Ammon's horn (tissue), 1 donor: ENCODE results near the gene ARMH2.
"Not testable (repeated sequence)": the region's sequence is repeated elsewhere in the genome, so short reads cannot be mapped to it uniquely, and the experiment has no call there.

Experiments
- DNase-seq: peaks from one replicate; pipeline ENCODE4 v3.0.0-alpha.2; 2016; ENCODE audit warnings: low spot score

Gene ARMH2

GRCh38 chr6:24818346-24818745 is 19.6 kb upstream of the ARMH2 start:
- DNase-seq, result no peak

DNA sequence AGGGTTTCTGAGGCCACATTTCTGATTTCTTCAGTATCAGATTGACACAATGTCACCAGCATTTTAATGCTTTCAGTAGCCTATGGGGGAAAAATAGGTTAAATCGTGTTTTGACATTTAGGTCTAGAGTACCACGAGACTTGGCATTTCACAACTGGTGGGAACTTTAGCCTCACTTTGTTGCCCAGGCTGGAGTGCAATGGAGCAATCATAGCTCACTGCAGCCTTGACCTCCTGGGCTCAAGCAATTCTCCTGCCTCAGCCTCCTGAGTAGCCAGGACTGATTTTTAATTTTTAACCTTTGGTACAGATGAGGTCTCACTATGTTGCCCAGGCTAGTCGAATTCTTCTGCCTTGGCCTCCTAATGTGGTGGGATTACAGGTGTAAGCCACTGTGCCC is 11.0 kb upstream of the ARMH2 start:
- DNase-seq, result no peak

- no peak for DNase-seq
These were observed 8.9 kb upstream of the ARMH2 start for GRCh38 chr6:24807584-24807983.

DNA sequence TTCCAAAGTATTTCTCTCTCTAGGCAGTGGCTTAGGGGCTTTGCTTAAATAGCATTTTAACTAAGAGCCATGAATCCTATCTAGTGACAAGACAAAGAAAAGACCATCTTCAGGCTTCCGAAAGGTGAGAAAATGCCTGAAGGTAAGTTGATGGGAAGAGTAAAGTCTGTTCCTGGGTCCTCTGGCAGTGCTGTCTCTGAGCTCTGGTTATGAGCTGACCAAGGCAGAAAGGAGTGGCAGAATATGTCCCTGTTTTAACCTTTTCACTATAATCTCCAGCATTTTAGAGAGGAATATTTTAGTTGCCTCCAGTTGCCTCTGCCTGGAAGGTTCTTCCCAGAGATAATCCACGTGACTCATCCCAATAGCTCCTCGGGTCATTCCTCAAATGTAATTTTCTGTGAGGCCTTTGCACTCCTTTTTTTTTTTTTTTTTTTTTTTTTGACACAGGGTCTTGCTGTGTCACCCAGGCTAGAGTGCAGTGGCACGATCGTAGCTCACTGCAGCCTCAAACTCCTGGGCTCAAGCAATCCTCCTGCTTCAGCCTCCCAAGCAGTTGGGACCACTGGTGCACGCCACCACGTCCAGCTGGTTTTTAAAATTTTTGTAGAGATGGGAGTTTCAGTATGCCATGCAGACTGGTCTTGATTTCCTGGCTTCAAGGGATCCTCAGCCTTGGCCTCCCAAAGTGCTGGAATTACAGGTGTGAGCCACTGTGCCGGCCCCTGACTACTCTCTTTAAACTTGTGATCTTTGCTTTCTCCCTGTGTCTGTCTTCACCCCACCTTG is 3.7 kb upstream of the ARMH2 start:
- no peak for DNase-seq

- no peak for DNase-seq
These were observed 811 bp upstream of the ARMH2 start for GRCh38 chr6:24799541-24799915.

- no peak for DNase-seq
These were observed 1.0 kb downstream of the ARMH2 start for GRCh38 chr6:24797596-24798216.

- no peak for DNase-seq
These were observed 2.0 kb downstream of the ARMH2 start for GRCh38 chr6:24796616-24797290.

DNA sequence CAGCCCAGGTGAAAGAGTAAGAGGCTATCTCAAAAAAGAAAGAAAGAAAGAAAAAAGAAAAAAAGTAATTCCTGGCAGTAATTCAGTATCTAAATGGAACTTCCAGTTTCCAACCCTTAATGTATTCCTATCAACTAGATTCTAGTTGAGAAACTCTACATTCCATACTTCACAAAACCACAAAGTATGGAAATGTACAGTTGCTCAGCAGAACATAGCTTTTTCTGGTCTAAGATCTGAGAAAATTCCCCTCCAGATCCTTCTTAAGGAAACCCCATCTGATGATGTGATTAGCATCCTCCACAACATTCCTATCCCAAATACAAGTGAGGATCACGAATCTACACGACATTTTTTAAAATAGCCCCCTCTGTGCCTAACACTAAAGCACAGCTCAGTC is 3.6 kb downstream of the ARMH2 start:
- DNase-seq, result no peak

DNA sequence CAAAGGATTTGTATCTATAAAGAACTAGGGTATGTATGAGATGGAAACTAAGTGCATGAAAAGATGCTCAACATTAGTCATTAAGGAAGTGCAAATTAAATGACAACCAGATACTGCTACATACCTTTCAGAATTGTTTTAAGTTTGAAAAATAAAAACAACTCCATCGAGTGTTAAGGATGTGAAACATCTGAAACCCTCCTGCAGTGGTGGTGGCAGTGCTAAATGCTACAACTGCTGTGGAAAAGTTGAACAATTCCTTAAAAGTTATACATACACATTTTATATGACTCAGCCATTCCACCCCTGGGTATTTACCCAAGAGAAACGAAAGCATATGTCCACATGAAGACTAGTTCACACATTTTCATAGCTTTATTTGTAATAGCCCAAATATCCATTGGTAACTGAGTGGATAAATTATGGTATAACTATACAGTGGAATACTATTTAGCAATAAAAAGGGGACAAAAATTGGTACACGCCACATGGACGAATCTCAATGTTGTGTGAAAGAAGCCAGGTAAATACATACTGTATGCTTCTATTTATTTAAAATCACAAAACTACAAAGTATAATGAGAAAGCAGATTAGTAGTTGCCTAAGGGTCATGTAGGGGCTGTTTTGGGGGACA is 10.6 kb downstream of the ARMH2 start:
- DNase-seq, result no peak

DNA sequence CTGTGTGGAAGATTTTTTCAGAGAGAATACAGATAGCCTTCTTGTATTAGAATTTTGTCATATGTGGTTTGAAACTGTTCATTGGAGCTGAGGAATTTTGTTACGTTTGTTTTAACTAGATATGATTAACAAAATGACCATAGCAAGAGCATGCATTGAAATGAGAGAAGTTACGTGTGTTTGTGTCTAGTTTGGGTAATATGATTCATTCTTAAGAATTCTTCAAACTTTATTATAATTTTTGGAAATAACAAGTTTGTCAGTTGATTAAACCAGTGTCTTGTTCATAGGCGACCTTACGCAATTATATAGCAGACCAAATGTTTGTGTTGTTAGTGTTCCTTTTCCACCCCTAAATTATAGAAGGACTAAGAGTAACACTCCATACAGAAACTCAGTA is 18.5 kb downstream of the ARMH2 start:
- no peak for DNase-seq

GRCh38 chr6:24779416-24780016 is 19.2 kb downstream of the ARMH2 start:
- no peak for DNase-seq

GRCh38 chr6:24778878-24779277 is 19.8 kb downstream of the ARMH2 start:
- DNase-seq, result no peak

DNA sequence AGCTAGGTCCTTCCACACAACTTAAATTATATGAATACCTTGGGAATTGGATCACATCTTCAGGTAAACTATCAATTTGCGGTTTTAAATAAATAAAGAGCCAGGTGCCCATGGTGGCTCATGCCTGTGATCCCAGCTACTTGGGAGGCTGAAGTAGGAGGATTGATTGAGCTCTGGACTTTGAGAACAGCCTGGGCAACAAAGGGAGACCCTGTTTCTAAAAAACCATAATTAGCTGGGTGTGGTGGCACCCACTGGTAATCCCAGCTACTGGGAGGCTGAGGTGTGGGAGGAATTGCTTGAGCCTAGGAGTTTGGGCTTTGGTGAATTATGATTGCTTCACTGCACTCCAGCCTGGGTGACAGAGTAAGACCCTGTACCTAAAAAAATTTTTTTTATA is 20.6 kb downstream of the ARMH2 start:
- DNase-seq, result no peak

GRCh38 chr6:24777227-24777626 is 21.5 kb downstream of the ARMH2 start:
- DNase-seq, result no peak

- DNase-seq, result no peak
These were observed 23.1 kb downstream of the ARMH2 start for GRCh38 chr6:24775520-24776058.

DNA sequence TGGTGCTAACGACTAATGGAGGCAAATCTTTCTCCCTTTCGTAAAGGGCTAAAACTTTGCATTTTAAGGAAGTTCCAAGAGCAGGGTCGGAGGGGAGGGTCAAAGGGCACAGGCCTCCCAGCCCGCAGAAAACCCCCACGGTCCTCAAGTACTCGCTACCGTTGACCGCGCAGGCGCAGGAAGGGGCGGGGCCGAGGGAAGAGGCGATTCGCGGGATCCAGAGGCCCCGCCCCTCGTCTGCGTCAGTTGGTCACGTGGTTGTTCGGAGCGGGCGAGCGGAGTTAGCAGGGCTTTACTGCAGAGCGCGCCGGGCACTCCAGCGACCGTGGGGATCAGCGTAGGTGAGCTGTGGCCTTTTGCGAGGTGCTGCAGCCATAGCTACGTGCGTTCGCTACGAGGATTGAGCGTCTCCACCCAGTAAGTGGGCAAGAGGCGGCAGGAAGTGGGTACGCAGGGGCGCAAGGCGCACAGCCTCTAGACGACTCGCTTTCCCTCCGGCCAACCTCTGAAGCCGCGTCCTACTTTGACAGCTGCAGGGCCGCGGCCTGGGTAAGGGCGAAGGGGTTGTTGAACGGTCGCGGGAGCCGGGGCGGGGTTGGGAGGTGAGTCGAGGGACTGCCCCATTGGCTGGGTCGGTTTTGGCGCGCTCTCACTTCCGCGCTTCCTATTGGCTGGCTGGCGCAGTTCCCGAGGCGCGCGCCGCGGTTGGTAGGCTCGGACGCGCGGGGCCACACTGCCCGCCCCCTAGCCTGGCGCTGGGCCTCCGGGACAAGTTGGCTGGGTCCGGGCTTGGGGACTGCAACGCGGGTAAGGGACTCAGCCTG is 23.8 kb downstream of the ARMH2 start, which contains the start of gene GMNN:
GMNN (plus strand) TSS at position 242 of the 824 bp plus-strand sequence. CDS start 2,310 bp downstream, outside the sequence.
- DNase-seq, result peak; percentile 98

DNA sequence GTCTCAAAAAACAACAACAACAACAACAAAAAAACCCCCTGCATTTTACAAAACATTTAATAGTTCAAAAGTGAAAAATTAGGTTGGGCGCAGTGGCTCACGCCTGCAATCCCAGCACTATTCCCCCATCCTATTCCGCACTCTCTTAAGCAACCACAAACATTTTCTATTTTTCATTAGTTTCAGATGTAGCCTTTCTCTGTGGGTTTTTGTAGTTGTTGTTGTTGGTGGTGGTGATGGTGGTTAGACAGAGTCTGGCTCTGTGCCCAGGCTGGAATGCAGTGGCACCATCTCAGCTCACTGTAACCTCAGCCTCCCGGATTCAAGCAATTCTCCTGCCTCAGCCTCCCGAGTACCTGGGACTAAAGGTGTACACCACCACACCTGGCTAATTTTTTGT is 30.4 kb downstream of the ARMH2 start:
- DNase-seq, result no peak

GRCh38 chr6:24766680-24767462 is 31.8 kb downstream of the ARMH2 start:
- DNase-seq, result peak; percentile 22

DNA sequence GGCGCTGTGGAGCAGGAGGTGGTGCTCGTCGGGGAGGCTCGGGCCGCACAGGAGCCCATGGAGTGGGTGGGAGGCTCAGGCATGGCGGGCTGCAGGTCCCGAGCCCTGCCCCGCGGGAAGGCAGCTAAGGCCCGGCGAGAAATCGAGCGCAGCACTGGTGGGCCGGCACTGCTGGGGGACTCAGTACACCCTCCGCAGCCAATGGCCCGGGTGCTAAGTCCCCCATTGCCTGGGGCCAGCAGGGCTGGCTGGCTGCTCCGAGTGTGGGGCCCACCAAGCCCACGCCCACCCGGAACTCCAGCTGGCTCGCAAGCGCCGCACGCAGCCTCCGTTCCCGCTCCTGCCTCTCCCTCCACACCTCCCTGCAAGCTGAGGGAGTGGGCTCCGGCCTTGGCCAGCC is 32.7 kb downstream of the ARMH2 start:
- DNase-seq, result not testable (repeated sequence)
